WERI-Rb-1 (cell line): ENCODE data around the gene PAOX.

Source experiments
- DNase-seq: peaks from one replicate; pipeline ENCODE4 v3.0.0-alpha.2; 2020
- H3K27ac ChIP-seq: fragments of 250-450 bp; sonication (Bioruptor Pico); 2 replicates; pipeline ENCODE4 v1.5.1; 2020; ENCODE audit warnings: mild to moderate bottlenecking, moderate library complexity
- H3K27me3 ChIP-seq: fragments of 250-450 bp; sonication (Bioruptor Pico); 2 replicates; pipeline ENCODE4 v1.5.1; 2021; ENCODE audit warnings: mild to moderate bottlenecking, low read depth, moderate library complexity; ENCODE audit not compliant: insufficient read depth, severe bottlenecking
- H3K36me3 ChIP-seq: fragments of 250-450 bp; sonication (Bioruptor Pico); 2 replicates; pipeline ENCODE4 v1.5.1; 2020; ENCODE audit warnings: mild to moderate bottlenecking, moderate library complexity
- H3K4me3 ChIP-seq: 2 replicates; pipeline ENCODE4 v1.5.1; 2011; ENCODE audit warnings: low read depth, mild to moderate bottlenecking, control low read depth, low read length
- H3K9me3 ChIP-seq: fragments of 250-450 bp; sonication (Bioruptor Pico); 2 replicates; pipeline ENCODE4 v1.5.1; 2021; ENCODE audit warnings: mild to moderate bottlenecking, moderate library complexity; ENCODE audit not compliant: severe bottlenecking
- CTCF ChIP-seq: IDR thresholded peaks from 2 replicates; pipeline ENCODE4 v1.5.1; 2011; ENCODE audit warnings: low read depth, mild to moderate bottlenecking, control low read depth, inconsistent platforms, low read length

PAOX gene

GRCh38 chr10:133341983-133342382, 37.1 kb upstream of the PAOX start:
- Histone ChIP-seq H3K27ac (no peak overlapping the region), H3K4me3 (no peak overlapping the region), H3K9me3 (peaks cover 3% of the 10 kb centered on the region), H3K36me3 (no peaks in the 10 kb centered on the region), H3K27me3 (peaks cover 7% of the 10 kb centered on the region)
- DNase-seq: no peak
- no peak for TF ChIP-seq CTCF

GRCh38 chr10:133342942-133343341, 36.1 kb upstream of the PAOX start:
- no peak for TF ChIP-seq CTCF
- Histone ChIP-seq H3K27ac (no peak overlapping the region), H3K36me3 (no peaks in the 10 kb centered on the region), H3K9me3 (no peaks in the 10 kb centered on the region), H3K27me3 (no peaks in the 10 kb centered on the region), H3K4me3 (no peak overlapping the region)
- no peak for DNase-seq

GRCh38 chr10:133343558-133343957, 35.5 kb upstream of the PAOX start:
- no peaks in the 10 kb centered on the region for H3K27me3 ChIP-seq
- H3K4me3 ChIP-seq: no peak overlapping the region
- DNase-seq: no peak
- no peak overlapping the region for H3K27ac ChIP-seq
- no peaks in the 10 kb centered on the region for H3K9me3 ChIP-seq
- no peaks in the 10 kb centered on the region for H3K36me3 ChIP-seq
- TF ChIP-seq CTCF: no peak

GRCh38 chr10:133344236-133344635, 34.8 kb upstream of the PAOX start:
- no peak for TF ChIP-seq CTCF
- no peaks in the 10 kb centered on the region for H3K36me3 ChIP-seq
- H3K27ac ChIP-seq: no peak overlapping the region
- H3K27me3 ChIP-seq: no peaks in the 10 kb centered on the region
- no peak for DNase-seq
- no peak overlapping the region for H3K4me3 ChIP-seq
- H3K9me3 ChIP-seq: no peaks in the 10 kb centered on the region

- no peak for DNase-seq
- Histone ChIP-seq H3K27ac (no peak overlapping the region), H3K36me3 (no peaks in the 10 kb centered on the region), H3K4me3 (no peak overlapping the region), H3K27me3 (no peaks in the 10 kb centered on the region), H3K9me3 (no peaks in the 10 kb centered on the region)
- no peak for TF ChIP-seq CTCF
Measured at GRCh38 chr10:133346413-133346812, 32.6 kb upstream of the PAOX start.

- Histone ChIP-seq H3K9me3 (no peaks in the 10 kb centered on the region), H3K27me3 (no peaks in the 10 kb centered on the region), H3K36me3 (no peaks in the 10 kb centered on the region), H3K27ac (no peak overlapping the region), H3K4me3 (no peak overlapping the region)
- TF ChIP-seq CTCF: no peak
- DNase-seq: no peak
Measured at GRCh38 chr10:133347710-133348517, 31.1 kb upstream of the PAOX start.
